ENCODE data around the gene MOCS3.

The MOCS3 gene

GRCh38 chr20:50926530-50926929 is 32.1 kb upstream of the MOCS3 start:
- peaks cover 55% of the 10 kb centered on the region for H4K20me1 ChIP-seq (ENCODE audit: insufficient read depth, low read length)
- peaks cover 8% of the 10 kb centered on the region for H3K4me1 ChIP-seq (ENCODE audit: low read length)
- no peak overlapping the region for H2AFZ ChIP-seq (ENCODE audit: low read length)
- no peak overlapping the region for H3K4me3 ChIP-seq (ENCODE audit: low read length)
- H3K4me2 ChIP-seq (ENCODE audit: low read depth, low read length): no peak overlapping the region
- no peak overlapping the region for H3K9ac ChIP-seq (ENCODE audit: low read length)
- H3K36me3 ChIP-seq (replicated peaks; ENCODE audit: insufficient read depth, low read length): no peaks in the 10 kb centered on the region; the same call in 1 of the 2 replicates
- H3K27me3 ChIP-seq (replicated peaks; ENCODE audit: insufficient read depth, low read length): no peaks in the 10 kb centered on the region
- no peak overlapping the region for H3K27ac ChIP-seq (ENCODE audit: low read length)
- no peaks in the 10 kb centered on the region for H3K9me2 ChIP-seq (replicated peaks; ENCODE audit: insufficient read depth, low read length)
- DNase-seq: no peak
- H3F3A ChIP-seq (ENCODE audit: insufficient read depth, low read length): 0 out of 2 replicates have a peak, but pooled peaks cover 5% of the 10 kb centered on the region
- peaks cover 90% of the 10 kb centered on the region for H3K79me2 ChIP-seq (ENCODE audit: low read length)
- H3K9me3 ChIP-seq (replicated peaks; ENCODE audit: insufficient read depth, low read length): no peaks in the 10 kb centered on the region
- TF ChIP-seq EZH2phosphoT487 (IDR thresholded peaks at IDR 0.05; ENCODE audit: low read length): no peak
- no peak for TF ChIP-seq CTCF (IDR thresholded peaks at IDR 0.05; ENCODE audit: low read length)
- no peak for TF ChIP-seq EZH2 (optimal IDR thresholded peaks at IDR 0.05; ENCODE audit: low read depth, low read length)

- no peaks in the 10 kb centered on the region for H3K9me3 ChIP-seq (replicated peaks; ENCODE audit: insufficient read depth, low read length)
- no peaks in the 10 kb centered on the region; the same call in 1 of the 2 replicates for H3K36me3 ChIP-seq (replicated peaks; ENCODE audit: insufficient read depth, low read length)
- H3F3A ChIP-seq (ENCODE audit: insufficient read depth, low read length): peaks cover 21% of the 10 kb centered on the region
- TF ChIP-seq CTCF (IDR thresholded peaks at IDR 0.05; ENCODE audit: low read length): peak; percentile 6; the same call in 1 of the 2 replicates
- no peak for TF ChIP-seq EZH2 (optimal IDR thresholded peaks at IDR 0.05; ENCODE audit: low read depth, low read length)
- TF ChIP-seq EZH2phosphoT487 (IDR thresholded peaks at IDR 0.05; ENCODE audit: low read length): no peak
- H3K9ac ChIP-seq (ENCODE audit: low read length): no peak overlapping the region
- no peaks in the 10 kb centered on the region for H3K27me3 ChIP-seq (replicated peaks; ENCODE audit: insufficient read depth, low read length)
- H2AFZ ChIP-seq (ENCODE audit: low read length): no peak overlapping the region
- no peak for DNase-seq
- H3K4me2 ChIP-seq (ENCODE audit: low read depth, low read length): peak overlapping the region; percentile 75; the same call in 1 of the 2 replicates
- H3K4me1 ChIP-seq (ENCODE audit: low read length): peaks cover 19% of the 10 kb centered on the region
- H3K27ac ChIP-seq (ENCODE audit: low read length): no peak overlapping the region
- peaks cover 44% of the 10 kb centered on the region for H4K20me1 ChIP-seq (ENCODE audit: insufficient read depth, low read length)
- no peaks in the 10 kb centered on the region for H3K9me2 ChIP-seq (replicated peaks; ENCODE audit: insufficient read depth, low read length)
- peak overlapping the region; percentile 42; the same call in 1 of the 2 replicates for H3K4me3 ChIP-seq (ENCODE audit: low read length)
- H3K79me2 ChIP-seq (ENCODE audit: low read length): peaks cover 70% of the 10 kb centered on the region
These were observed 30.1 kb upstream of the MOCS3 start for GRCh38 chr20:50928469-50928868.

DNA sequence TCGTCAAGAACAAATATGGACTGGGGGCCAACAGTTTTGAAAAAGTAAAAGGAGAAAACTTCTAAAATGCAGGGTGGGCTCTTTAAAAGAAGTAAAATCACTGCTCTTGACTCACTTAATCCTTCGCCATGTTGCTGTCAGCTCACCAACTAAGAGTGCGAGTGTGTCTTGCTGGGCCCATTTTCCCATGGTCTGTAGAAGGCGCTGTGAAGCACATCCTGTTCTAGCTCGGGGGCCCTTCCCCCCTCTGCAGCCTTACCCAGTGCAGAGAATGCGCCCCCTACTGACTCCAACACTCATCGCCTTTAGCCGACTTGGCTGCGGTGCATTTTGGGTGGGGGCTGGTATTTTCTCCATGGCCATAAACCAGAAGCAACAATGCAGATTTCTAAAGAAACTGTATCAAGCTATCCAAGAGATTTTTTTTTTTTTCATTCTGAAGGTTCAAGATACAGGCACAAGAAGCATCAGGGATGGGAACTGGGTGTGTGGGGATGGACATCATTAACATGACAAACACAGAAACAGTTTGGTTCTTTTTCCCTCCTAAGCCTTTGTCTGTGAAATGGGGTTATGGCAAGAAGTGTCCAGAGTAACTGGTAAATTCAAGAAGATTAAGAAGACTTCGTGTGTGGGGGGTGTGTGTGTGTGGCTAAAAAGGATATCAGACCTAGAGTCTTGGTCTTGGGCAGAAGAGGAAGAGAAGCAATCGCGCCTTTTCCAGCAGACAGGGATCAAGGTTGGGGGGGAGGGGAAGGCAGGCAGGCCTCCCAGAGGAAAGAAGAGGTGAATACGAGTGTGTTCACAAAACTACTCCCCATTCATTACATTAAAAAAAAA is 29.1 kb upstream of the MOCS3 start:
- Histone ChIP-seq H3K9ac (ENCODE audit: low read length) (peak overlapping the region; percentile 76), H2AFZ (ENCODE audit: low read length) (no peak overlapping the region), H4K20me1 (ENCODE audit: insufficient read depth, low read length) (peaks cover 33% of the 10 kb centered on the region), H3K4me1 (ENCODE audit: low read length) (peaks cover 19% of the 10 kb centered on the region), H3F3A (ENCODE audit: insufficient read depth, low read length) (peaks cover 21% of the 10 kb centered on the region), H3K36me3 (replicated peaks; ENCODE audit: insufficient read depth, low read length) (no peaks in the 10 kb centered on the region; the same call in 1 of the 2 replicates), H3K4me3 (ENCODE audit: low read length) (peak overlapping the region; percentile 78), H3K79me2 (ENCODE audit: low read length) (peaks cover 60% of the 10 kb centered on the region), H3K27ac (ENCODE audit: low read length) (peak overlapping the region; percentile 39; the same call in 1 of the 2 replicates), H3K9me3 (replicated peaks; ENCODE audit: insufficient read depth, low read length) (no peaks in the 10 kb centered on the region), H3K27me3 (replicated peaks; ENCODE audit: insufficient read depth, low read length) (no peaks in the 10 kb centered on the region), H3K9me2 (replicated peaks; ENCODE audit: insufficient read depth, low read length) (no peaks in the 10 kb centered on the region), H3K4me2 (ENCODE audit: low read depth, low read length) (peak overlapping the region; percentile 75)
- TF ChIP-seq EZH2phosphoT487 (IDR thresholded peaks at IDR 0.05; ENCODE audit: low read length): no peak
- peak; percentile 99 for TF ChIP-seq CTCF (IDR thresholded peaks at IDR 0.05; ENCODE audit: low read length)
- TF ChIP-seq EZH2 (optimal IDR thresholded peaks at IDR 0.05; ENCODE audit: low read depth, low read length): no peak
- DNase-seq: peak; percentile 96

Data from MM.1S (cell line).